Inflammatory macrophage (primary cell): ENCODE data around the gene TARBP2.
"Not testable (repeated sequence)": the region's sequence is repeated elsewhere in the genome, so short reads cannot be mapped to it uniquely, and the experiment has no call there.

Experiments used
- DNase-seq, 2 donors: peaks; one replicate each; pipeline ENCODE4 v3.0.0-alpha.2; 2020 to 2022

Gene TARBP2

GRCh38 chr12:53476769-53477209 lies 24.3 kb upstream of the TARBP2 start:
- DNase-seq = no peak

GRCh38 chr12:53478865-53479264 lies 22.2 kb upstream of the TARBP2 start:
- DNase-seq = no peak

GRCh38 chr12:53479331-53479730 lies 21.8 kb upstream of the TARBP2 start:
- DNase-seq = no peak

GRCh38 chr12:53480491-53481442 lies 20.3 kb upstream of the TARBP2 start:
- no peak for DNase-seq

GRCh38 chr12:53481458-53481857 lies 19.6 kb upstream of the TARBP2 start:
- not testable (repeated sequence) for DNase-seq

GRCh38 chr12:53481939-53482586 lies 19.0 kb upstream of the TARBP2 start:
- DNase-seq = no peak

- DNase-seq = no peak
Measured at GRCh38 chr12:53482626-53483168, 18.4 kb upstream of the TARBP2 start.

- no peak for DNase-seq
Measured at GRCh38 chr12:53483225-53483978, 17.7 kb upstream of the TARBP2 start.

- DNase-seq = no peak
Measured at GRCh38 chr12:53483979-53484377, 17.1 kb upstream of the TARBP2 start.

- DNase-seq = no peak
Measured at GRCh38 chr12:53484686-53485575, 16.2 kb upstream of the TARBP2 start.

- no peak for DNase-seq
Measured at GRCh38 chr12:53485955-53486735, 14.9 kb upstream of the TARBP2 start.

GRCh38 chr12:53486736-53487487 lies 14.2 kb upstream of the TARBP2 start:
- no peak for DNase-seq

GRCh38 chr12:53489242-53489864 lies 11.7 kb upstream of the TARBP2 start:
- no peak for DNase-seq

GRCh38 chr12:53492188-53492587 lies 8.9 kb upstream of the TARBP2 start:
- DNase-seq = no peak

GRCh38 chr12:53492830-53493609 lies 8.1 kb upstream of the TARBP2 start:
- peak; percentile 79 to 91 for DNase-seq

GRCh38 chr12:53493610-53494391 lies 7.3 kb upstream of the TARBP2 start:
- DNase-seq = no peak

GRCh38 chr12:53495903-53496751 lies 5.0 kb upstream of the TARBP2 start:
- DNase-seq = peak; percentile 61 to 71
